SK-N-SH (cell line): ENCODE measurements around the gene PAX3.

Experiments used
- CTCF ChIP-seq: fragments of 200-600 bp; sonication (generic); IDR thresholded peaks from 2 replicates; pipeline ENCODE4 v1.6.1; 2017; ENCODE audit warnings: antibody characterized with exemption, mild to moderate bottlenecking, moderate library complexity
- ELF1 ChIP-seq: IDR thresholded peaks from 2 replicates; pipeline ENCODE4 v1.4.0; 2012
- EP300 ChIP-seq, 2 experiments: IDR thresholded peaks; 2 replicates each; pipeline versions ENCODE4 v1.4.0 to v1.6.1; 2012; ENCODE audit warnings: borderline replicate concordance in 1 of 2, low read depth in 1 of 2, low read length in 1 of 2
- EZH2phosphoT487 ChIP-seq: fragments of 200-600 bp; sonication (generic); IDR thresholded peaks from 2 replicates; pipeline ENCODE4 v1.6.1; 2017; ENCODE audit warnings: low read depth, mixed run types, mild to moderate bottlenecking, antibody characterized with exemption, moderate library complexity, borderline replicate concordance
- IRF3 ChIP-seq: fragments of 150-350 bp; IDR thresholded peaks from 2 replicates; pipeline ENCODE4 v1.6.1; 2016; ENCODE audit warnings: mild to moderate bottlenecking, low read depth, low read length
- MAX ChIP-seq: IDR thresholded peaks from 2 replicates; pipeline ENCODE4 v1.4.0; 2012; ENCODE audit warnings: low read depth
- MEF2A ChIP-seq: IDR thresholded peaks from 2 replicates; pipeline ENCODE4 v1.4.0; 2012; ENCODE audit warnings: low read depth, borderline replicate concordance
- NRF1 ChIP-seq: IDR thresholded peaks from 2 replicates; pipeline ENCODE4 v1.6.1; 2012; ENCODE audit warnings: low read depth, mild to moderate bottlenecking, low read length
- POLR2AphosphoS5 ChIP-seq: IDR thresholded peaks from 2 replicates; pipeline ENCODE4 v1.6.1; 2012; ENCODE audit warnings: low read depth, low read length
- REST ChIP-seq: IDR thresholded peaks from 2 replicates; pipeline ENCODE4 v1.6.1; 2012; ENCODE audit warnings: mild to moderate bottlenecking, low read depth, low read length, moderate library complexity
- RFX5 ChIP-seq: IDR thresholded peaks from 2 replicates; pipeline ENCODE4 v1.6.1; 2012; ENCODE audit warnings: mild to moderate bottlenecking, improper control_type of control experiment, low read length
- TAF1 ChIP-seq: IDR thresholded peaks from 2 replicates; pipeline ENCODE4 v1.6.1; 2012; ENCODE audit warnings: low read depth, mild to moderate bottlenecking, low read length, moderate library complexity, borderline replicate concordance
- USF2 ChIP-seq: fragments of 150-350 bp; IDR thresholded peaks from 2 replicates; pipeline ENCODE4 v1.6.1; 2017; ENCODE audit warnings: antibody characterized with exemption, low read length, low read depth, borderline replicate concordance

- TF ChIP-seq CTCF (peak; percentile 52), MAX (no peak), EZH2phosphoT487 (no peak), POLR2AphosphoS5 (no peak), USF2 (no peak), EP300 (IDR thresholded peaks at IDR 0.05; ENCODE audit: borderline replicate concordance in 1 of 2, low read depth in 1 of 2, low read length in 1 of 2) (no peak), MEF2A (no peak), REST (no peak), ELF1 (no peak), NRF1 (peak; percentile 53), TAF1 (no peak), RFX5 (no peak), IRF3 (no peak)
Observed at GRCh38 chr2:222318026-222318711, 19.4 kb upstream of the PAX3 start.
